ENCODE measurements around the gene ARMC5.

The ARMC5 gene

DNA sequence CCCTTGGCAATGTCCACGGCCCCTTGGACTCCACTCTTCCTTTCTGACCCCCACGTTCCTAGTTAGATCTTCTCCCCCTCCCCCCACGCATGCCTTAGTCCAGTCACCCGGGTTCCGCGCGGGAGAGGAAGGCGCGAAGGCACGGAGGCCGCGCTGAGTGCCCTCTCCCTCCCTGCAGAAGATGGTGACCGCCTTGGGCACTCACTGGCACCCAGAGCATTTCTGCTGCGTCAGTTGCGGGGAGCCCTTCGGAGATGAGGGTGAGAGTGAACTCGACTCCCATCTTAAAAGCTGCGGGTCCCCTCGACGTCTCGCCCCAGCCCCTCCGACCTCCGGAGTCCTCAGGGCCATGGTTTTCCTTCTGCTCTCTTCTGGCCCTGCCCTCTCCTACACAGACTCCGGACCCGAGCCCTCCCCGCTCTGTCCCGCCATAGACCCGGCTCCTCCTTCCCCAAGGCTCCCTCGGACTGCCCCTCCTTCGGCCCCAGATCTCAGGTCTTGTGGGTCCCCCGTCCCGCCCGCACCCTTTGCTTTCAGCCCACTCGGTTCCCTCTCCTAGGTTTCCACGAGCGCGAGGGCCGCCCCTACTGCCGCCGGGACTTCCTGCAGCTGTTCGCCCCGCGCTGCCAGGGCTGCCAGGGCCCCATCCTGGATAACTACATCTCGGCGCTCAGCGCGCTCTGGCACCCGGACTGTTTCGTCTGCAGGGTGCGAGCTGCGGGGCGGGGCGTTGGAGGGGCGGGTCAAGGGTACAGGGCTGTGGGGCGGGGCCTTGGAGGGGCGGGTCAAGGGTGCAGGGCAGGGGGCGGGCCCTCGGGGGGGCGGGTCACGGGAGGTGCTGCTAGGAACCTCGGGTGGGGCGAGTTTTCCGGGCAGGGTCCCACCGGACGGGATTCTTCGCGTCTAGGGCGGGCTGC lies 17.3 kb downstream of the ARMC5 start:
- no peaks in the 10 kb centered on the region for H3K27me3 ChIP-seq (replicated peaks)
- no peak for DNase-seq
- no peak for TF ChIP-seq CTCF (IDR thresholded peaks at IDR 0.05; ENCODE audit: low read depth, low read length, missing control alignments)
- no peak overlapping the region for H3K4me3 ChIP-seq (ENCODE audit: low read depth, low read length)
- in situ Hi-C loops (cut with HindIII; ENCODE audit: low pct_ligation_motif_present, low sequenced_read_pairs): no loop called here
- peaks cover 58% of the 10 kb centered on the region for H3K36me3 ChIP-seq (replicated peaks)
- no peak overlapping the region for H3K27ac ChIP-seq

DNA sequence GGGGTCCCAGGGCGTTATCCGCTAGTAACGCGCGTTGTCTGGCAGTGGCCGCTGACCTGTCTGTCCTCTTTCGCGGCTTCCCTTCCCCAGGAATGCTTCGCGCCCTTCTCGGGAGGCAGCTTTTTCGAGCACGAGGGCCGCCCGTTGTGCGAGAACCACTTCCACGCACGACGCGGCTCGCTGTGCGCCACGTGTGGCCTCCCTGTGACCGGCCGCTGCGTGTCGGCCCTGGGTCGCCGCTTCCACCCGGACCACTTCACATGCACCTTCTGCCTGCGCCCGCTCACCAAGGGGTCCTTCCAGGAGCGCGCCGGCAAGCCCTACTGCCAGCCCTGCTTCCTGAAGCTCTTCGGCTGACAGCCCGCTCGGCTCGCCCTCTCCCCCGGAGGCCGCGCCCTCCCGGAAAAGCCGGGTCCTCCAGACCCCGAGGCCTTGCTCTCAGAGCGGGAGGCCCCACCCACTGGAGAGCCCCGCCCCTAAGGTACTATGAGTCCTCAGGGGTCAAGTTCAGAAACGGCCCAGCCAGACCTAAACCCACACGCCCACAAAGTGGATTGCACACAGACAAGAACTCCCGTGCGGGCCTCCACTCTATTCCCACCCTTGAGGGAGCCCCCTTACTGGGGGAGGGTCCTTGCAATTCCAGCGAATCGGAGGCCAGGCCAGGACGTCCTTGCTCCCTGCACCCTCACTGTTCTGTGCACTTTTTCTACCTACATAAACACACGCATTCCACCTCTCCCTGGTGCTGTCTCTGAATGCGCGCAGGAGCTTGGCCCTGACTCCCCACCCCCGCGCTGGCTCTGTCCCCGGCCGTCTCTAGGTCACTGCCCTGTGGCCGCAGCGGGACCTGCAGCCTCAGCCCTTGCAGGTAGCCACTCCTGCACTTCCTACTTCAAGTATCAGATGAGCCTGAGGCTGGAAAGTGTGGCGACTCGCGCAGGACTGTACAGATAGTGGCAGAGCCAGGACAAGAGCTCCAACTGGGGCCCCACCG lies 18.2 kb downstream of the ARMC5 start:
- no peak overlapping the region for H3K27ac ChIP-seq
- no peak for TF ChIP-seq CTCF (IDR thresholded peaks at IDR 0.05; ENCODE audit: low read depth, low read length, missing control alignments)
- H3K36me3 ChIP-seq (replicated peaks): peaks cover 58% of the 10 kb centered on the region
- DNase-seq: no peak
- no peaks in the 10 kb centered on the region for H3K27me3 ChIP-seq (replicated peaks)
- no peak overlapping the region for H3K4me3 ChIP-seq (ENCODE audit: low read depth, low read length)
- in situ Hi-C loops (cut with HindIII; ENCODE audit: low pct_ligation_motif_present, low sequenced_read_pairs): no loop called here

- in situ Hi-C loops (cut with HindIII; ENCODE audit: low pct_ligation_motif_present, low sequenced_read_pairs): no loop called here
- H3K27ac ChIP-seq: no peak overlapping the region
- H3K36me3 ChIP-seq (replicated peaks): peaks cover 49% of the 10 kb centered on the region
- DNase-seq: no peak
- no peaks in the 10 kb centered on the region for H3K27me3 ChIP-seq (replicated peaks)
- no peak for TF ChIP-seq CTCF (IDR thresholded peaks at IDR 0.05; ENCODE audit: low read depth, low read length, missing control alignments)
- H3K4me3 ChIP-seq (ENCODE audit: low read depth, low read length): no peak overlapping the region
Measured at GRCh38 chr16:31478956-31479355, 19.7 kb downstream of the ARMC5 start.

DNA sequence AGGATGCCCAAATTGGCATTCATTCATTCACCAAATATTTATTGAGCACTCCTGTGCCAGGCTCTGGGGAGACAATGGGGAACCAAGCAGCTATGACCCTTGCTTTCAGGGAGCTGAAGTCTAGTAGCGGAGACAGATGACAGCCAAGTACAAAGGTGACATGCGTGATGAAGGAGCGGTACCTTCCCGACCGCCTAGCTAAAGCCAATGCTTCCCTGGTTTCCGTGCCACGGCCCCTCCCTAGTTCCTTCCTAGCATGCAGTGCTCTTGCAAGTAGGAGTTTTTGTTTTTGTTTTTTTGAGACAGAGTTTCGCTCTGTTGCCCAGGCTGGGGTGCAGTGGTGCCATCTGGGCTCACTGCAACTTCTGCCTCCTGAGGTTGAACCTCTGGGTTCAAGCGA lies 20.4 kb downstream of the ARMC5 start:
- no peak for DNase-seq
- Histone ChIP-seq H3K36me3 (replicated peaks) (peaks cover 41% of the 10 kb centered on the region), H3K27ac (no peak overlapping the region), H3K4me3 (ENCODE audit: low read depth, low read length) (no peak overlapping the region), H3K27me3 (replicated peaks) (no peaks in the 10 kb centered on the region)
- TF ChIP-seq CTCF (IDR thresholded peaks at IDR 0.05; ENCODE audit: low read depth, low read length, missing control alignments): no peak
- in situ Hi-C loops (cut with HindIII; ENCODE audit: low pct_ligation_motif_present, low sequenced_read_pairs): no loop called here

DNA sequence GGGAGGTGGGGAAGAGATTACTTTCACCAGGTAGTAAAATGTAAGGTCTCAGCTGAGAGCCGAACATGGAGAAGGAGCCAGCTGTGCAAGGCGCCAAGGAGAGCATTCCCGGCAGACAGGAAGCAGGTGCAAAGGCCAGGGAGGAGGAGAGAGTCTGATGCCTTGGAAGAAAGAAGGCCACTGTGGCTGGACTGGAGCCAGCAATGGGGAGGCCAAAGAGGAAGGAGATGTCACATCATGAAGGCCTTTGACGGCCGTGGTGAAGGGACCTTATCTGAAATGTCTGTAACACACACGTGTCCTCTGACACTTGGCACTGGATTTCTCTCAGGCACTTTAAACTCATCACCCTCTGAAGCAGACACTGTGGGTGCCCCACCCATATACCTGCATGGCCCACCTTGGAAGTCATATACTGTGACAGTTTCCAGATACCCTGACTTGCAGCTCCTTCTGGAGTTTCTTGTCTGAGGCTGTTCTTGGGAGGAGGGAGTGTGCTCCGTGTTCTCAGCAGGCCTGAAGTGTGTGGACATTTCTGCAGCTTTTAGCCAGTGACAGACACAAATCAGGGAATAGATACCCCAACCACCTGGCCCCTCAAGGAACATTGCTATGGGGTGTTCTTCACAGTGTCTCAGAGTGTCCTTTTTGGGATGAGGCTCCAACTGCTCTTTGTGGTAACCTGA lies 21.7 kb downstream of the ARMC5 start:
- Histone ChIP-seq H3K27me3 (replicated peaks) (no peaks in the 10 kb centered on the region), H3K36me3 (replicated peaks) (peaks cover 29% of the 10 kb centered on the region), H3K27ac (no peak overlapping the region), H3K4me3 (ENCODE audit: low read depth, low read length) (no peak overlapping the region)
- in situ Hi-C loops (cut with HindIII; ENCODE audit: low pct_ligation_motif_present, low sequenced_read_pairs): no loop called here
- no peak for DNase-seq
- no peak for TF ChIP-seq CTCF (IDR thresholded peaks at IDR 0.05; ENCODE audit: low read depth, low read length, missing control alignments)
